ENCODE results near the gene RDH5. TPM values are rescaled to one million over a fixed set of nuclear protein-coding genes. Genes with fewer than 3 reads are reported as not detected.

RDH5 gene
- total and polyA plus RNA-seq, 2 of the 13 experiments (the other 11 are each of a cell fraction or from before 2014, with no cell fraction given), result 2.6 to 5.7 TPM

DNA sequence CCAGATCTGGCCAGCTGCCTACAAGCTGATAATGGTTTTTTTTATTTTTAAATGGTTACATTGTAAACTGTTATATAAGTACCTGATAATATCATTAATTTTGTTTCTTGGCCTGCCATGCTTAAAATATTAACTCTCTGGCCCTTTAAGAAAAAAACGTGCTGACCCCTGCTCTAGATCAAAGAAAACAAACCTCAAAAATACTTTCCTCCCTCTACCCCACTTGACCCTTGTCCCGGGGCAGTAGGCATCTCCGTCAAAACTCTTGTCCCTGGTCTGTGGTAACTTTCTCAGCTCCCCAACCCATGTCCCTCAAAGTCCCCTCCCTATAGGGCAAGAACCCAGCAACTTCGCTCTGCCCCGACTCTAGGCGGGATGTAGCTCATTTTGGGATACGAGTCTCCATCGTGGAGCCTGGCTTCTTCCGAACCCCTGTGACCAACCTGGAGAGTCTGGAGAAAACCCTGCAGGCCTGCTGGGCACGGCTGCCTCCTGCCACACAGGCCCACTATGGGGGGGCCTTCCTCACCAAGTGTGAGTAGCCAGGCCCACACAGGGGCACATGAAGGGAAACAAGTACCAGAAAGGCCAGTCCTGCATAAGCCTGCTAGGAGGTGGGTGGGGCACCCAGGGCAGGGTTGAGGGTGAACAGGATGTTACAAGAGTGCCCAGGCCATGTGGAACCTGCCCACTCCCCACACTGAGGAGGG is 3.5 kb downstream of the RDH5 start (continued):
- TF ChIP-seq ZNF558 (CRISPR knock-in tag; IDR thresholded peaks at IDR 0.05; ENCODE audit: borderline replicate concordance), result no peak
- no peak for TF ChIP-seq JDP2 (CRISPR knock-in tag; IDR thresholded peaks at IDR 0.05; ENCODE audit: borderline replicate concordance)
- TF ChIP-seq NAIF1 (CRISPR knock-in tag; IDR thresholded peaks at IDR 0.05; ENCODE audit: borderline replicate concordance), result no peak
- TF ChIP-seq HHEX (CRISPR knock-in tag; IDR thresholded peaks at IDR 0.05), result no peak
- TF ChIP-seq SUZ12 (IDR thresholded peaks at IDR 0.05; ENCODE audit: low read depth, low read length), result no peak
- TF ChIP-seq ZNF782 (CRISPR knock-in tag; IDR thresholded peaks at IDR 0.05; ENCODE audit: borderline replicate concordance), result no peak
- no peak for TF ChIP-seq CCAR2 (optimal IDR thresholded peaks at IDR 0.05; ENCODE audit: low read depth, low read length)
- TF ChIP-seq ZNF121 (CRISPR knock-in tag; IDR thresholded peaks at IDR 0.05), result no peak
- TF ChIP-seq PCBP2 (optimal IDR thresholded peaks at IDR 0.05; ENCODE audit: low read depth, low read length, poor library complexity, severe bottlenecking), result no peak
- TF ChIP-seq GTF2F1 (IDR thresholded peaks at IDR 0.05; ENCODE audit: low read length), result no peak
- TF ChIP-seq SETDB1 (CRISPR knock-in tag; IDR thresholded peaks at IDR 0.05; ENCODE audit: borderline replicate concordance), result no peak
- TF ChIP-seq PPARG (CRISPR knock-in tag; conservative IDR thresholded peaks at IDR 0.05), result 0 out of 2 replicates have a peak, but pooled peaks have one; percentile 57
- no peak for TF ChIP-seq ZIK1 (CRISPR knock-in tag; IDR thresholded peaks at IDR 0.05; ENCODE audit: borderline replicate concordance, low read depth)
- no peak for TF ChIP-seq ZFP62 (CRISPR knock-in tag; IDR thresholded peaks at IDR 0.05)
- TF ChIP-seq POGZ (CRISPR knock-in tag; IDR thresholded peaks at IDR 0.05), result no peak
- TF ChIP-seq, protein P1, sequence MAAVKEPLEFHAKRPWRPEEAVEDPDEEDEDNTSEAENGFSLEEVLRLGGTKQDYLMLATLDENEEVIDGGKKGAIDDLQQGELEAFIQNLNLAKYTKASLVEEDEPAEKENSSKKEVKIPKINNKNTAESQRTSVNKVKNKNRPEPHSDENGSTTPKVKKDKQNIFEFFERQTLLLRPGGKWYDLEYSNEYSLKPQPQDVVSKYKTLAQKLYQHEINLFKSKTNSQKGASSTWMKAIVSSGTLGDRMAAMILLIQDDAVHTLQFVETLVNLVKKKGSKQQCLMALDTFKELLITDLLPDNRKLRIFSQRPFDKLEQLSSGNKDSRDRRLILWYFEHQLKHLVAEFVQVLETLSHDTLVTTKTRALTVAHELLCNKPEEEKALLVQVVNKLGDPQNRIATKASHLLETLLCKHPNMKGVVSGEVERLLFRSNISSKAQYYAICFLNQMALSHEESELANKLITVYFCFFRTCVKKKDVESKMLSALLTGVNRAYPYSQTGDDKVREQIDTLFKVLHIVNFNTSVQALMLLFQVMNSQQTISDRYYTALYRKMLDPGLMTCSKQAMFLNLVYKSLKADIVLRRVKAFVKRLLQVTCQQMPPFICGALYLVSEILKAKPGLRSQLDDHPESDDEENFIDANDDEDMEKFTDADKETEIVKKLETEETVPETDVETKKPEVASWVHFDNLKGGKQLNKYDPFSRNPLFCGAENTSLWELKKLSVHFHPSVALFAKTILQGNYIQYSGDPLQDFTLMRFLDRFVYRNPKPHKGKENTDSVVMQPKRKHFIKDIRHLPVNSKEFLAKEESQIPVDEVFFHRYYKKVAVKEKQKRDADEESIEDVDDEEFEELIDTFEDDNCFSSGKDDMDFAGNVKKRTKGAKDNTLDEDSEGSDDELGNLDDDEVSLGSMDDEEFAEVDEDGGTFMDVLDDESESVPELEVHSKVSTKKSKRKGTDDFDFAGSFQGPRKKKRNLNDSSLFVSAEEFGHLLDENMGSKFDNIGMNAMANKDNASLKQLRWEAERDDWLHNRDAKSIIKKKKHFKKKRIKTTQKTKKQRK (IDR thresholded peaks at IDR 0.05; ENCODE audit: low read length), result no peak
- no peak for TF ChIP-seq EEA1 (CRISPR knock-in tag; IDR thresholded peaks at IDR 0.05; ENCODE audit: borderline replicate concordance)
- TF ChIP-seq, protein P2, sequence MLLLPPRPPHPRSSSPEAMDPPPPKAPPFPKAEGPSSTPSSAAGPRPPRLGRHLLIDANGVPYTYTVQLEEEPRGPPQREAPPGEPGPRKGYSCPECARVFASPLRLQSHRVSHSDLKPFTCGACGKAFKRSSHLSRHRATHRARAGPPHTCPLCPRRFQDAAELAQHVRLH (CRISPR knock-in tag; IDR thresholded peaks at IDR 0.05; ENCODE audit: borderline replicate concordance, low read depth), result no peak
- TF ChIP-seq ZNF589 (CRISPR knock-in tag; conservative IDR thresholded peaks at IDR 0.05), result no peak
- no peak for TF ChIP-seq MBNL3 (CRISPR knock-in tag; conservative IDR thresholded peaks at IDR 0.05)
- TF ChIP-seq SRSF1 (optimal IDR thresholded peaks at IDR 0.05; ENCODE audit: low read depth, low read length), result peak; percentile 11
- no peak for TF ChIP-seq ZNF136 (CRISPR knock-in tag; IDR thresholded peaks at IDR 0.05; ENCODE audit: low read depth)
- TF ChIP-seq, protein P3, sequence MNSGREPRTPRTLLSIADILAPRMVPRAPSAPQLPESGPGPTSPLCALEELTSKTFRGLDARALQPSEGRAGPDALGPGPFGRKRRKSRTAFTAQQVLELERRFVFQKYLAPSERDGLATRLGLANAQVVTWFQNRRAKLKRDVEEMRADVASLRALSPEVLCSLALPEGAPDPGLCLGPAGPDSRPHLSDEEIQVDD (CRISPR knock-in tag; IDR thresholded peaks at IDR 0.05; ENCODE audit: borderline replicate concordance), result no peak
- TF ChIP-seq ZNF746 (CRISPR knock-in tag; IDR thresholded peaks at IDR 0.05), result no peak
- no peak for TF ChIP-seq ZSCAN30 (CRISPR knock-in tag; IDR thresholded peaks at IDR 0.05)
- TF ChIP-seq, protein P4, sequence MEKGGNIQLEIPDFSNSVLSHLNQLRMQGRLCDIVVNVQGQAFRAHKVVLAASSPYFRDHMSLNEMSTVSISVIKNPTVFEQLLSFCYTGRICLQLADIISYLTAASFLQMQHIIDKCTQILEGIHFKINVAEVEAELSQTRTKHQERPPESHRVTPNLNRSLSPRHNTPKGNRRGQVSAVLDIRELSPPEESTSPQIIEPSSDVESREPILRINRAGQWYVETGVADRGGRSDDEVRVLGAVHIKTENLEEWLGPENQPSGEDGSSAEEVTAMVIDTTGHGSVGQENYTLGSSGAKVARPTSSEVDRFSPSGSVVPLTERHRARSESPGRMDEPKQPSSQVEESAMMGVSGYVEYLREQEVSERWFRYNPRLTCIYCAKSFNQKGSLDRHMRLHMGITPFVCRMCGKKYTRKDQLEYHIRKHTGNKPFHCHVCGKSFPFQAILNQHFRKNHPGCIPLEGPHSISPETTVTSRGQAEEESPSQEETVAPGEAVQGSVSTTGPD (CRISPR knock-in tag; IDR thresholded peaks at IDR 0.05), result no peak
